H9 (cell line): ENCODE data around the gene GP2. TPM values are rescaled to one million over a fixed set of nuclear protein-coding genes. Genes with fewer than 3 reads are reported as not detected.

Experiments
- DNase-seq: peaks from one replicate; pipeline ENCODE4 v3.0.0-alpha.2; 2017
- H2AFZ ChIP-seq: one replicate; pipeline ENCODE4 v1.6.1; 2013; ENCODE audit warnings: mild to moderate bottlenecking, low read length, control low read depth, moderate library complexity
- H2AK5ac ChIP-seq: 2 replicates; pipeline ENCODE4 v1.6.1; 2013; ENCODE audit warnings: low read length, control low read depth, mixed read lengths; ENCODE audit not compliant: insufficient read length
- H2BK120ac ChIP-seq: one replicate; pipeline ENCODE4 v1.6.1; 2013; ENCODE audit warnings: low read depth, mild to moderate bottlenecking, low read length, control low read depth, inconsistent platforms; ENCODE audit not compliant: poor library complexity, severe bottlenecking
- H2BK12ac ChIP-seq: 2 replicates; pipeline ENCODE4 v1.6.1; 2013; ENCODE audit warnings: low read length, control low read depth, mixed read lengths, low read depth; ENCODE audit not compliant: insufficient read length
- H2BK15ac ChIP-seq: 2 replicates; pipeline ENCODE4 v1.6.1; 2013; ENCODE audit warnings: low read depth, low read length, control low read depth
- H2BK20ac ChIP-seq: one replicate; pipeline ENCODE4 v1.6.1; 2013; ENCODE audit warnings: low read depth, mild to moderate bottlenecking, low read length, control low read depth, inconsistent platforms; ENCODE audit not compliant: poor library complexity, severe bottlenecking
- H2BK5ac ChIP-seq: 2 replicates; pipeline ENCODE4 v1.6.1; 2013; ENCODE audit warnings: low read length, control low read depth, mixed read lengths; ENCODE audit not compliant: insufficient read length
- H3K14ac ChIP-seq: 2 replicates; pipeline ENCODE4 v1.6.1; 2013; ENCODE audit warnings: low read length, control low read depth; ENCODE audit not compliant: insufficient read depth
- H3K18ac ChIP-seq: 2 replicates; pipeline ENCODE4 v1.6.1; 2013; ENCODE audit warnings: low read depth, mild to moderate bottlenecking, mixed read lengths, low read length, control low read depth; ENCODE audit not compliant: insufficient read length
- H3K23ac ChIP-seq: 2 replicates; pipeline ENCODE4 v1.6.1; 2013; ENCODE audit warnings: low read length, control low read depth, mixed read lengths, low read depth; ENCODE audit not compliant: insufficient read length
- H3K23me2 ChIP-seq: 2 replicates; pipeline ENCODE4 v1.6.1; 2013; ENCODE audit warnings: low read depth, mild to moderate bottlenecking, mixed read lengths, low read length, control low read depth; ENCODE audit not compliant: insufficient read length, poor library complexity, severe bottlenecking
- H3K27ac ChIP-seq: 2 replicates; pipeline ENCODE4 v1.5.1; 2013; ENCODE audit warnings: low read length, control low read depth, mixed read lengths, low read depth; ENCODE audit not compliant: insufficient read length
- H3K27me3 ChIP-seq: 2 replicates; pipeline ENCODE4 v1.6.1; 2013; ENCODE audit warnings: low read length, control low read depth, inconsistent platforms; ENCODE audit not compliant: insufficient read depth
- H3K4ac ChIP-seq: 2 replicates; pipeline ENCODE4 v1.6.1; 2013; ENCODE audit warnings: low read depth, mild to moderate bottlenecking, control low read depth, inconsistent platforms, low read length, moderate library complexity
- H3K4me1 ChIP-seq: 2 replicates; pipeline ENCODE4 v1.6.1; 2013; ENCODE audit warnings: low read length, control low read depth, inconsistent platforms; ENCODE audit not compliant: insufficient read depth
- H3K4me2 ChIP-seq: 2 replicates; pipeline ENCODE4 v1.6.1; 2013; ENCODE audit warnings: low read length, control low read depth, mixed read lengths; ENCODE audit not compliant: insufficient read length, insufficient read depth
- H3K56ac ChIP-seq: 2 replicates; pipeline ENCODE4 v1.6.1; 2013; ENCODE audit warnings: low read depth, mild to moderate bottlenecking, mixed read lengths, low read length, control low read depth; ENCODE audit not compliant: insufficient read length
- H3K79me1 ChIP-seq: 2 replicates; pipeline ENCODE4 v1.6.1; 2013; ENCODE audit warnings: low read depth, mild to moderate bottlenecking, moderate library complexity, low read length, control low read depth, inconsistent platforms; ENCODE audit not compliant: insufficient read depth, poor library complexity, severe bottlenecking
- H3K79me2 ChIP-seq: 2 replicates; pipeline ENCODE4 v1.6.1; 2013; ENCODE audit warnings: low read length, control low read depth, inconsistent platforms; ENCODE audit not compliant: insufficient read depth
- H3K9ac ChIP-seq: 2 replicates; pipeline ENCODE4 v1.6.1; 2013; ENCODE audit warnings: low read length, control low read depth, mixed read lengths; ENCODE audit not compliant: insufficient read length; ENCODE audit errors: extremely low read depth
- H3K9me3 ChIP-seq: one replicate; pipeline ENCODE4 v1.6.1; 2013; ENCODE audit warnings: low read depth, low read length, inconsistent platforms; ENCODE audit not compliant: control insufficient read depth
- H3T11ph ChIP-seq: one replicate; pipeline ENCODE4 v1.6.1; 2013; ENCODE audit warnings: mild to moderate bottlenecking, low read length, control low read depth, inconsistent platforms
- H4K20me1 ChIP-seq: one replicate; pipeline ENCODE4 v1.6.1; 2013; ENCODE audit not compliant: control insufficient read depth, insufficient read length, insufficient read depth
- H4K5ac ChIP-seq: 2 replicates; pipeline ENCODE4 v1.6.1; 2013; ENCODE audit warnings: low read depth, mild to moderate bottlenecking, mixed read lengths, low read length, control low read depth; ENCODE audit not compliant: insufficient read length
- H4K8ac ChIP-seq: replicated peaks from 2 replicates; pipeline ENCODE4 v1.6.1; 2013; ENCODE audit warnings: low read length, control low read depth, mixed read lengths, low read depth; ENCODE audit not compliant: insufficient read length
- H4K91ac ChIP-seq: 2 replicates; pipeline ENCODE4 v1.6.1; 2013; ENCODE audit warnings: low read depth, mild to moderate bottlenecking, moderate library complexity, mixed read lengths, low read length, control low read depth; ENCODE audit not compliant: insufficient read length
- H3K27ac Mint-ChIP-seq, 3 experiments: 2 replicates in 2 of 3; 3 replicates in 1 of 3; pipeline ENCODE4 v1.8.0; 2020 to 2021; ENCODE audit warnings: mixed read lengths in 3 of 3, mild to moderate bottlenecking in 1 of 3, moderate library complexity in 1 of 3
- H3K27me3 Mint-ChIP-seq: 2 replicates; pipeline ENCODE4 v1.8.0; 2021; ENCODE audit warnings: low read depth, mild to moderate bottlenecking, moderate library complexity, mixed read lengths
- H3K36me3 Mint-ChIP-seq, 3 experiments: 2 replicates in 2 of 3; 3 replicates in 1 of 3; pipeline ENCODE4 v1.8.0; 2020 to 2021; ENCODE audit warnings: low read depth in 3 of 3, mixed read lengths in 3 of 3; ENCODE audit not compliant: insufficient read depth in 1 of 3
- H3K4me1 Mint-ChIP-seq, 2 experiments: 2 replicates each; pipeline ENCODE4 v1.8.0; 2020; ENCODE audit warnings: mixed read lengths in 2 of 2
- H3K4me3 Mint-ChIP-seq, 2 experiments: 2 replicates in 1 of 2; 3 replicates in 1 of 2; pipeline ENCODE4 v1.8.0; 2020 to 2021; ENCODE audit warnings: mild to moderate bottlenecking in 2 of 2, mixed read lengths in 2 of 2, moderate library complexity in 1 of 2
- H3K9me3 Mint-ChIP-seq, 2 experiments: 2 replicates in 1 of 2; 3 replicates in 1 of 2; pipeline ENCODE4 v1.8.0; 2020; ENCODE audit warnings: mild to moderate bottlenecking in 2 of 2, mixed read lengths in 2 of 2, moderate library complexity in 1 of 2
- CTCF ChIP-seq: fragments of 200-600 bp; sonication (generic); conservative IDR thresholded peaks from 3 replicates; pipeline ENCODE4 v1.8.0; 2021; ENCODE audit warnings: antibody characterized with exemption, mild to moderate bottlenecking
- WGBS: extraction: QIAGEN DNeasy Blood & Tissue Kit; methylation state at CpG from one replicate; pipeline ENCODE4 v1.1.7; 2013; ENCODE audit warnings: missing lambda C conversion rate, low lambda C conversion rate, mixed read lengths; ENCODE audit not compliant: insufficient read length; ENCODE audit errors: extremely low coverage; 5-methylcytosine and 5-hydroxymethylcytosine counted together
- total RNA-seq: library from RNA; stranded (reverse); gene quantifications from 2 replicates; pipeline ENCODE4 v1.2.1, GENCODE V29; 2021

Gene GP2
- total RNA-seq, 1 experiment from 2014 or later: not detected

GRCh38 chr16:20307791-20308190, 19.5 kb downstream of the GP2 start:
- Histone ChIP-seq H4K5ac (no peak overlapping the region), H3K4me1 (no peaks in the 10 kb centered on the region), H4K20me1 (no peaks in the 10 kb centered on the region), H2BK120ac (no peak overlapping the region), H3K14ac (no peak overlapping the region), H3K4ac (no peak overlapping the region), H3K18ac (no peak overlapping the region), H3K27ac (no peak overlapping the region), H2BK12ac (no peak overlapping the region), H3K27me3 (no peaks in the 10 kb centered on the region), H2BK15ac (no peak overlapping the region), H3K56ac (no peak overlapping the region), H4K91ac (no peak overlapping the region), H3T11ph (no peak overlapping the region), H2BK5ac (no peak overlapping the region), H2AK5ac (no peak overlapping the region), H3K79me2 (no peaks in the 10 kb centered on the region), H4K8ac (no peak overlapping the region), H3K79me1 (no peaks in the 10 kb centered on the region), H2BK20ac (no peak overlapping the region), H3K23me2 (no peaks in the 10 kb centered on the region), H2AFZ (no peak overlapping the region), H3K9me3 (no peaks in the 10 kb centered on the region), H3K23ac (no peak overlapping the region), H3K4me2 (no peak overlapping the region), H3K9ac (no peak overlapping the region)
- no peak for TF ChIP-seq CTCF
- Mint-ChIP-seq H3K4me3 (no peak overlapping the region), H3K27ac (no peak overlapping the region; a peak in 1 of 7 replicates), H3K27me3 (no peaks in the 10 kb centered on the region; the same call in 1 of the 2 replicates), H3K36me3 (no peaks in the 10 kb centered on the region), H3K4me1 (no peaks in the 10 kb centered on the region), H3K9me3 (peaks cover 0 to 4% of the 10 kb centered on the region in 2 experiments; a peak in 1 of 5 replicates)
- DNase-seq: no peak
- no CpG with 5 or more reads among the region's 7 CpGs for WGBS
